OCI-LY3 (cell line): ENCODE results near the gene SOX5.

Experiments
- H2AFZ ChIP-seq: fragments of 200-600, 300-600 bp; shearing (Covaris generic); 2 replicates; pipeline ENCODE4 v1.6.0; 2014; ENCODE audit warnings: antibody characterized with exemption, low read depth, low read length
- H3K27ac ChIP-seq: fragments of 200-600, 300-600 bp; sonication (generic); 2 replicates; pipeline ENCODE4 v1.5.1; 2014; ENCODE audit warnings: mild to moderate bottlenecking, low read length, moderate library complexity, mixed read lengths
- H3K27me3 ChIP-seq: fragments of 200-600, 300-600 bp; sonication (generic); 2 replicates; pipeline ENCODE4 v1.6.1; 2014; ENCODE audit warnings: low read depth, low read length, mixed read lengths
- H3K36me3 ChIP-seq: fragments of 200-600, 300-600 bp; sonication (generic); replicated peaks from 2 replicates; pipeline ENCODE3; 2014; ENCODE audit warnings: low read depth, low read length, mixed read lengths
- H3K4me1 ChIP-seq: fragments of 300-600, 200-600 bp; sonication (generic); 2 replicates; pipeline ENCODE4 v1.6.1; 2014; ENCODE audit warnings: low read length, mixed read lengths
- H3K4me2 ChIP-seq: fragments of 200-600, 300-600 bp; sonication (generic); 2 replicates; pipeline ENCODE4 v1.6.1; 2014; ENCODE audit warnings: low read length, mixed read lengths
- H3K4me3 ChIP-seq: fragments of 300-600, 200-600 bp; sonication (generic); 2 replicates; pipeline ENCODE4 v1.5.1; 2014; ENCODE audit warnings: antibody characterized with exemption, mild to moderate bottlenecking, low read length, moderate library complexity
- H3K79me2 ChIP-seq: fragments of 300-600, 200-600 bp; shearing (Covaris generic); 2 replicates; pipeline ENCODE4 v1.6.1; 2014; ENCODE audit warnings: mild to moderate bottlenecking, low read length, mixed read lengths
- H3K9ac ChIP-seq: fragments of 300-600, 200-600 bp; shearing (Covaris generic); 2 replicates; pipeline ENCODE4 v1.6.0; 2014; ENCODE audit warnings: mild to moderate bottlenecking, low read length, moderate library complexity
- H3K9me3 ChIP-seq: fragments of 200-600, 300-600 bp; shearing (Covaris generic); 2 replicates; pipeline ENCODE4 v1.6.1; 2014; ENCODE audit warnings: low read length, mixed read lengths; ENCODE audit not compliant: insufficient read depth
- H4K20me1 ChIP-seq: fragments of 200-600, 300-600 bp; sonication (generic); 2 replicates; pipeline ENCODE4 v1.6.1; 2016; ENCODE audit warnings: low read length, mixed read lengths; ENCODE audit not compliant: insufficient read depth
- EZH2phosphoT487 ChIP-seq: fragments of 200-600 bp; shearing (Covaris generic); IDR thresholded peaks from 2 replicates; pipeline ENCODE4 v1.6.1; 2018; ENCODE audit warnings: antibody characterized with exemption, mixed run types, low read depth
- TF ChIP-seq, protein P1 (sequence below): fragments of 200-600, 300-600 bp; sonication (generic); IDR thresholded peaks from 2 replicates; pipeline ENCODE4 v1.5.1; 2014; ENCODE audit warnings: antibody characterized with exemption, low read length, low read depth

SOX5 gene

DNA sequence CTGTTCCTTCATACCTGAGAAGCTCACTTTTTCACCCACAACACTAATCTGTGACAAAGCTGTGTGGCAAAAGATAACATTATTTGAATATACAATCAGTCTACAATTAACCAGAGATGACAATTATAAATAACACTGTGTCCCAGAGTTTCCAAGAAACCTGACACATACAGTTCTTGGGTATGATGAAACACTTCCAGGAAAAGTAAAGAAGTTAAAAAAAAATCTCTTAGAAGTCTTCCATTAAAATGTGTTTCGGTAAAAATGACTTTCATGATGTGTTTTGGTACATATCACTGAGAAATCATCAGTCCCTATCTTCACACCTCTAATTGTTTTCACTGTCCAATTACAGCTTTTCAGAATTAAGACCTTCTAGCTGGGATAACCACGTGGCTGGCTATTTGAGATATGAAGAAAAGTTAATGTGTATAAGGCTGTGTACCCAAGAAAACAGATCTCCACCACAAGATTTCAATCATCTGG lies 390.2 kb downstream of the SOX5 start:
- Histone ChIP-seq H3K79me2 (no peaks in the 10 kb centered on the region), H3K27me3 (no peaks in the 10 kb centered on the region), H3K9ac (no peak overlapping the region), H3K9me3 (no peaks in the 10 kb centered on the region), H3K4me2 (no peak overlapping the region), H3K27ac (no peak overlapping the region), H3K36me3 (peaks cover 30% of the 10 kb centered on the region), H2AFZ (no peak overlapping the region), H3K4me1 (peaks cover 6% of the 10 kb centered on the region), H3K4me3 (no peak overlapping the region), H4K20me1 (peaks cover 4% of the 10 kb centered on the region; the same call in 1 of the 2 replicates)
- TF ChIP-seq, protein P1, sequence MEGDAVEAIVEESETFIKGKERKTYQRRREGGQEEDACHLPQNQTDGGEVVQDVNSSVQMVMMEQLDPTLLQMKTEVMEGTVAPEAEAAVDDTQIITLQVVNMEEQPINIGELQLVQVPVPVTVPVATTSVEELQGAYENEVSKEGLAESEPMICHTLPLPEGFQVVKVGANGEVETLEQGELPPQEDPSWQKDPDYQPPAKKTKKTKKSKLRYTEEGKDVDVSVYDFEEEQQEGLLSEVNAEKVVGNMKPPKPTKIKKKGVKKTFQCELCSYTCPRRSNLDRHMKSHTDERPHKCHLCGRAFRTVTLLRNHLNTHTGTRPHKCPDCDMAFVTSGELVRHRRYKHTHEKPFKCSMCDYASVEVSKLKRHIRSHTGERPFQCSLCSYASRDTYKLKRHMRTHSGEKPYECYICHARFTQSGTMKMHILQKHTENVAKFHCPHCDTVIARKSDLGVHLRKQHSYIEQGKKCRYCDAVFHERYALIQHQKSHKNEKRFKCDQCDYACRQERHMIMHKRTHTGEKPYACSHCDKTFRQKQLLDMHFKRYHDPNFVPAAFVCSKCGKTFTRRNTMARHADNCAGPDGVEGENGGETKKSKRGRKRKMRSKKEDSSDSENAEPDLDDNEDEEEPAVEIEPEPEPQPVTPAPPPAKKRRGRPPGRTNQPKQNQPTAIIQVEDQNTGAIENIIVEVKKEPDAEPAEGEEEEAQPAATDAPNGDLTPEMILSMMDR: no peak
- TF ChIP-seq EZH2phosphoT487: no peak

DNA sequence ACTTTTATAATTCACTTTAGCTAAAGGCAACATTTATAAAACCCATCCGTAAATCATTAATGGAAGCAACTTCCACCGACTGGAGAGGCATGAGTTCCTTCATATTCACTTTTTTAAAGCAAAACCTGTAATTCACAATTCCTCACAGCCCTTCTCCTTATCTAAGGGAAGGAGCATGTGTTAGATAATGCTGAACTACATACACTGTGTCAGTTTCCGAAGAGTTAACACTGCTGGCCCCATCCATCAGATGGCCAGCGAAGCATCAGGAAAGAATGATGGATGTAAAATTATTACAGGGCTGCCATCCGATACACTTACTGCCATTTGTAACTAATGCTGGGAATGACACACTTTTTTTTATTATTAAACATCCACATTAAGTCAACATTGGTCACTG lies 392.8 kb downstream of the SOX5 start:
- no peak overlapping the region for H3K27ac ChIP-seq
- no peaks in the 10 kb centered on the region for H3K9me3 ChIP-seq
- no peak overlapping the region for H3K4me3 ChIP-seq
- H2AFZ ChIP-seq: no peak overlapping the region
- no peaks in the 10 kb centered on the region for H3K27me3 ChIP-seq
- no peak overlapping the region for H3K9ac ChIP-seq
- H3K4me1 ChIP-seq: peaks cover 6% of the 10 kb centered on the region
- H3K79me2 ChIP-seq: no peaks in the 10 kb centered on the region
- TF ChIP-seq, protein P1: no peak
- no peak for TF ChIP-seq EZH2phosphoT487
- no peak overlapping the region for H3K4me2 ChIP-seq
- H3K36me3 ChIP-seq: peaks cover 28% of the 10 kb centered on the region
- peaks cover 4% of the 10 kb centered on the region; the same call in 1 of the 2 replicates for H4K20me1 ChIP-seq

DNA sequence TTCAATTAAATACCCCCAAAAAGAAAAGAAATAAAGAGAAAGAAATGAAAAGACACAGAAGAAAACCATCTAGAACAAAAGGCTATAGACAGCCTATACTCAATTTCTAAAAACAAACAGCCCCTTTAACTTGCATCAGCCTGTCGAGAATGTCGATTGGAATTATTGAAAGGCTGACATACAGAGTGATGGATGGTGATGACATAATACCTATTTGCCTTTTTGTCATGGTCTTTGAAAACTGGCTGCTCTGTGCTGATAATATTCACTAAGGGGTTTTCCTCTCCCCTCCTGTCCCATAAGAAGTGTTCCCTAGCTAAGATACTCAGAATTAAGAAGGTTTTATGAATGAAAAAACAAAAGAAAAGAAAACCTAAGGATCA lies 393.7 kb downstream of the SOX5 start:
- Histone ChIP-seq H3K4me2 (no peak overlapping the region), H3K79me2 (no peaks in the 10 kb centered on the region), H3K4me1 (peaks cover 6% of the 10 kb centered on the region), H3K27ac (no peak overlapping the region), H2AFZ (no peak overlapping the region), H3K9me3 (no peaks in the 10 kb centered on the region), H3K36me3 (peaks cover 19% of the 10 kb centered on the region), H3K4me3 (no peak overlapping the region), H3K27me3 (no peaks in the 10 kb centered on the region), H3K9ac (no peak overlapping the region), H4K20me1 (peaks cover 4% of the 10 kb centered on the region; the same call in 1 of the 2 replicates)
- TF ChIP-seq, protein P1: no peak
- no peak for TF ChIP-seq EZH2phosphoT487

DNA sequence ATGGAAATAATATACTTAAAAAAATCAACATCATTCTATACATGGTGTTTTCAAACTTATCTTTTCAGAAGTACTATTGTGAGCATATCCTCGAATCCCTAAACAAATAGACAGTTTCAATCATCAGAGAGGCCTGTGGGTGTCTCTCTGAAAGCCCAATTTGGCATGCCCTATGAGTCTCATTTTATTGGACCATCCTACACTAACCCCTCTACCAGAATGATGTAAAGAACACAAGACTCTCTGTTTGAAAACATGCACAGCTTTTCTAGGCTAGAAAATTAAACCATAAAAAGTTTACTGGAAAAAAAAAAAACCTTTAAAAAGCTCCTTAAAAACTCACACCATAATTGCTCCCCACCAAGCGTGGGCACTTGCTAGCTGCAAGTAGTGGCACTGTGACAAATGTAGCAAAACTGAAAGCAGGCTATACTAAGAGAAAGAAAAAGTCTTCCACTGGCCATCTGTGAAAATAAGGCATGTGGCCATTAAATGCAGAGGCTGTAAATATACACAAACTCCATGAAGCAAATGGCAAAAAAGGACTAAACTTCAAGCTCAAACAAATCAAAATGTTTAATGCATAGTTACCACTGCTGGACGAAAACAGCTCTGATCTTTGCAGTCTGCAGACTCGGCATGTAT lies 394.2 kb downstream of the SOX5 start:
- Histone ChIP-seq H3K36me3 (peaks cover 17% of the 10 kb centered on the region), H3K27me3 (no peaks in the 10 kb centered on the region), H3K79me2 (no peaks in the 10 kb centered on the region), H3K4me1 (peaks cover 6% of the 10 kb centered on the region), H3K9ac (no peak overlapping the region), H3K4me3 (no peak overlapping the region), H3K9me3 (no peaks in the 10 kb centered on the region), H4K20me1 (peaks cover 4% of the 10 kb centered on the region; the same call in 1 of the 2 replicates), H3K4me2 (no peak overlapping the region), H2AFZ (no peak overlapping the region), H3K27ac (no peak overlapping the region)
- TF ChIP-seq EZH2phosphoT487: no peak
- TF ChIP-seq, protein P1: no peak
